Stimulated activated CD8-positive, alpha-beta memory T cell treated with anti-CD3 and anti-CD28 coated beads, Interleukin-12 subunit alpha, Interleukin-12 subunit beta, amount 100 ng/mL, for 1 hour (primary cell): ENCODE measurements around the gene TMEM100.
"Not testable (repeated sequence)": the region's sequence is repeated elsewhere in the genome, so short reads cannot be mapped to it uniquely, and the experiment has no call there.

Experiments
- DNase-seq: peaks from one replicate; pipeline ENCODE4 v3.0.0-alpha.2; 2020; ENCODE audit warnings: low read depth

Gene TMEM100

DNA sequence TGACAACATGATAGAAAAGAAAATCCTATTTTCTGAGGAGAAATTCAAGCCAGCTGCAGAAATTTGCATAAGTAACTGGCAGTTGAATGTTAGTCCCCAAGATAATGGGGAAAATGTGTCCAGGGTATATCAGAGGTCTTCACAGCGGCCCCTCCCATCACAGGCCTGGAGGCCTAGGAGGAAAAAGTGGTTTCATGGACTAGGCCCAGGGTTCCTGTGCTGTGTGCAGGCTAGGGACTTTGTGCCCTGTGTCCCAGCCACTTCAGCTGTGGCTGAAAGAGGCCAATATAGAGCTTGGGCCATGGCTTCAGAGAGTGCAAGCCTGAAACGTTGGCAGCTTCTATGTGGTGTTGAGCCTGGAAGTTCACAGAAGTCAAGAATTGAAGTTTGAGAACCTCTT lies 35.6 kb downstream of the TMEM100 start:
- DNase-seq: no peak

DNA sequence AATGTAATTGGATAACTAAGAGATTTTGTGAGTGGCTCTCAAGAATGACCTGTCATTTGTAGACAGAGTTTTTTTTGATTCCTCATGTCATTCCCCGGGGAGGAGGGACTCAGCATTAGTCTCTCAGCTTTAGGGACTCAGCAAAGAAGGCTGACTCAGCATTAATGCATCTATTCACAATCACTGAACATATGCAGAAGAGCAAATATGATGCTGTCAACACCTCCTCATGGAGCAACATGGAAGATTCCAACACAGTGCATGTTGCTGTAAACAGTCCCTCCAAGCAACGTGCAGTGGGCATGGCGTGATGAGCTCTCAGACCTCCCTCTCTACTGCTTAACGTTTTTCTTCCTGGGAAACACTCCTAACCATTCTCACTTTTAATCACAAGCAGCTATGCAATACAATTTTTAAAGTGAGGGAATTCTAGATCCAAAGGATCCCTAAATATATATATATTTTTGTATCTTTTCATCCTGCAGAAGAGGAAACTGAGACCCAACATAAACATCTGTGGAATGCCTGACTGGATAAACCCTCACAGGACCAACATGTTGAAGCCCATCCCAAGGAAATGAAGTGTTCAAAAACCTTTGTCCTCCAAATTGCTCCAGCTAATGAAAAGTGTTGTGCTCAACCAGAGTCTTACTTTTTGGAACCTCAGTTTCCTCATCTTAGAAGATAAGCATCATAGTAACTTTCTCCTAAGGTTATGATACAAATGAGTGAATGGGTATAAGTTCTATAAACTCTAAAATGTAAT lies 38.9 kb downstream of the TMEM100 start:
- DNase-seq: no peak

DNA sequence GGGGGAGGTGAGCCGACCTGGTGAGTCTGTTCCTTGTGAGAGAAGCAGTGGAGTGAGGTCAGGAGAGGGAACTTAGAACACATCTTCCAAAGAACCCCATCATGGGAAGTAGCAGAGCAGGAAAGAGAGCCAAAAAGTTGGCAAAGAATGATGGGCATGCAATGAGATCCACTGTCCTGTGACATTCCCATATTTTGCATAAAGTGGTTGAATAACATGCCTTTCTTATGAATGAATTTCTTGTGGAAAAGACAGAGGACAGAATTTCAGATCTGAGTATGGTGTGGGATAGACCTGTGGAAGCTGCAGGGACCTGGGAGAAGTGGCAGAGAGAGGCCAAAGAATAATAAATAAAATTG lies 41.3 kb downstream of the TMEM100 start:
- no peak for DNase-seq

DNA sequence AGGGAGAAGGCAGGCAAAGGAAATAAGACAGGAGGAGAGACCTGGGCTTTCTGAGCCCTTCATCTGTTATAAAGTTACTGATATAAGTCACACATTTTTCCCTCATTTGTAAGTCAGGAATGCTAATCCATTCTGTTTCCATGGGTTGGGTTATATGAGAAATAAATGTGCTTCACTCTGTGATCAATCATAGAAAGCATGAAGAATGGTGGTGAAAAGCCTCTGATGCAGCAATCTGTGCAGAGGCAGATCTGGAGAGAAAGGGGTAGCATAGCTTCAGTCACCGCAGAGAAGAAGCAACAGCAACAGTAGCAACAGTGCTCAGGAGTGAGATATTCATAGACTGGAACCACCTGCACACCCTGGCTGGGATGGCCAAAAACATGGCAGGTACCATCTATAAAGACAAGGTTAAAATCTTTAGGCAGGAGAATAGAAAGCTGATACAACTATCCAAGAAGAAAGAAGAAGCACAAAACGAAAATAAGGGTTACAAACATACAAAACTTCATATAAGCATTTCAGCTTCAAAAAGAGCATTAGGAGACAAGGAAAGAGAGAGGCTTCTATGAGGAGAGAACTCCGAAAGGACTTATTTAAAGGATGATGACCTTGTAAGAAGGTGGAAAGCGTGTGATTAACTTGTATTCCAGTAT lies 41.9 kb downstream of the TMEM100 start:
- DNase-seq: no peak

DNA sequence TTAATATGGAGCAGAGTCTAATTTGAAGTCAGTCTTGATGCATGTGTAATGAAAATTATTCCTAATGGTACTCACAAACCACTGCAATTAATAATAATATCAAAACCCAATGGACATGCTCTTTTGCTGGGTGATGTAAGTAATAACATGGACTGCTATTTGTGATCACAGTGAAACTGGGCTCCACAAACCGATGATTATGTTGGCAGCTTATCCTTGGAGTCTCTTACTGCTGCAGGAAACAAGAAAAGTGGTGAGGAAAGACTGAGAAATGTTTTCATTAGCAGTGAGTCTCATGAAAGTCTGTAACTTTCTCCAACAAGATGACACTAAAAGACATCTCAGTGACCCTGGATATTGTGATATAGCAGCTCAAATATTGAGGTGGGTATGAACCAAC lies 45.2 kb downstream of the TMEM100 start:
- DNase-seq: no peak

DNA sequence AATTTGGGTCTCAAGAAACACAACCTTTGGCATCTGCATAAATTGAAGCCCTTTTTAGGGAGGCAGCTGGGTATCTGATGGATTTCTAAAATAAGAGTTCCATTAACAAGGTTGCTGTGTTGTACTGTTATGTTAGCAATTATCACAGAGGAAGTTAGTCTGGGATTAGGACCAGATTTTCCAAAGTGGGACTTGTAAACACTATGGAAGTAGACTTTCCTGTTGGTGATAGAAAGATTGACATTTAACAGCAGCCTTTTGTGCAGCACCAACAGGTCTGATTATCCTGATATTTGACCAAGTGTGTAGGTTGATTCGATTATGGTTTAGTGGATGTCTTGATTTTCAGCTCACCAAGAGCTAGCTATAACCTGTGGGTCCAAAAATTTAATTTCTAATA lies 46.4 kb downstream of the TMEM100 start:
- DNase-seq: no peak

DNA sequence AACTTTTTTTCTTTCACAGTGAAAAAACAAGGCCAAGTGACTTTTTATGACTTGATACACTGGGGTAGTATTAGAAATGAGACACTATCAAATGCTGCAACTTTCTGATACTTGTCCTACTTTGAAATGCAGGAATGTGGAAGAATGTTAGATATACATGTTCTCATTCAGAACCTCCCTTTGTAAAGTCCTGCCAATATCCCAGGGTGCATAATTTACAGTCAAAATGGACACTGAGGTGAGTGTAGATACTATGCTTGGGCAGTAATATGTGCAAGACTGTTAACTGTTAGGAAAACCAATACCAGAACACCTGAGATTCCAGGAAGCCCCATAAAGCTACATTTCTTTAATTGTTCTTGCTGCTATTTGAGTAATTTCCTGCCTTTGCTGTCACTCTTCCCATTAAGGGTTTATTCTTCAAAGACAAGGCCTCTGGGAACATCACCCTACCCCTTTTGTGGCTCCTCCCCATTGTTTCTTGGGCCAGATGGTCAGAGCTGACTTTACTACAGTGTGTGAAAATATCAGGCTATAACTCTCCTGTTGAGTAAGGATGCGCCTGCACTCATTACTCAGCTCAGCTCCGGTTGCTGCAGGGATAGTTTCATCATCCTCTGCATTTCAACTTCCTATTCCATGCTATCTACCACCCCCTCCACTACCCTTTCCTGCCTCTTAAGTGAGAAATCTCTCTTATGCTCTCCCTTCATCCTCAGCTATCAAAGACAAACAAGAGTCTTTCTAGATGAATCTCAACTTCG lies 48.7 kb downstream of the TMEM100 start:
- DNase-seq: no peak

DNA sequence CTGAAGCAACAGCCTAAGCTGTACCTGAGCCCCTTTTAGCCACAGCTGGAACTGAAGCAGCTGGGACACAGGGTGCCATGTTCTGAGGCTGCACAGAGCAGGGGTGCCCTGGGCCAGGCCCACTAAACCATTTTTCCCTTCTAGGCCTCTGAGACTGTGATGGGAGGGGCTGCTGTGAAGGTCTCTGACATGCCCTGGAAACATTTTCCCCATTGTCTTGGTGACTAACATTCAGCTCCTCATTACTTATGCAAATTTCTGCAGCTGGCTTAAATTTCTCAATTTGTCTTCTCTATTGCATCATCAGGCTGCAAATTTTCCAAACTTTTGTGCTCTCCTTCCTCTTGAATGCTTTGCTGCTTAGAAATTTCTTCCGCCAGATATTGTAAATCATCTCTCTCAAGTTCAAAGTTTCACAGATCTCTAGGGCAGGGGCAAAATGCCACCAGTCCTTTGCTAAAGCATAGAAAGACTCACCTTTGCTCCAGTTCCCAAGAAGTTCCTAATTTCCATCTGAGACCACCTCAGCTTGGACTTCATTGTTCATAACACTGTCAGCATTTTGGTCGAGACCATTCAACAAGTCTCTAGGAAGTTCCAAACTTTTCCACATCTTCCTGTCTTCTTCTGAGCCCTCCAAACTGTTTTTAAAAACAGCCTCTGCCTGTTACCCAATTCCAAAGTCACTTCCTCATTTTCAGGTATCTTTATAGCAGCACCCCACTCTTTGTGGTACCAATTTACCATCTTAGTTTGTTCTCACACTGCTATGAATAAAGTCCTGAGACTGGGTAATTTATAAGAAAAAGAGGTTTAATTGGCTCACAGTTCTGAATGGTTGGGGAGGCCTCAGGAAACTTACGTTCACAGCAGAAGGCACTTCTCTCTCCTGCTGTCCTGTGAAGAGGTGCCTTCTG lies 49.8 kb downstream of the TMEM100 start:
- no peak for DNase-seq

DNA sequence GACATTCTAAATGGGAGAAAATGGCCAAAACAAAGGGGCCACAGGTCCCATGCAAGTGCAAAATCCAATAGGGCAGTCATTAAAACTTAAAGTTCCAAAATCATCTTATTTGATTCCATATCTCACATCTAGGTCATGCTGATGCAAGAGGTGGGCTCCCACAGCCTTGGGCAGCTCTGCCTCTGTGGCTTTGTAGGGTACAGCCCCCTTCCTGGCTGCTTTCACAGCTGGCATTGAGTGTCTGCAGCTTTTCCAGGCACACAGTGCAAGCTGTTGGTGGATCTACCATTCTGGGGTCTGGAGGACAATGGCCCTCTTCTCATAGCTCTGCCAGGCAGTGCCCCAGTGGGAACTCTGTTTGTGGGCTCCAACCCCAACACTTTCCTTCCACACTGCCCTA lies 50.7 kb downstream of the TMEM100 start:
- DNase-seq: not testable (repeated sequence)
